GM18520 (cell line): ENCODE data around the gene KRT4.

Source experiments
- ATAC-seq: cut with Tn5 transposase; IDR thresholded peaks from one replicate; pipeline ENCODE4 v1.9.1; 2021; ENCODE audit not compliant: unreplicated experiment

The KRT4 gene

GRCh38 chr12:52794479-52795331, 19.2 kb downstream of the KRT4 start:
- ATAC-seq, result no peak

DNA sequence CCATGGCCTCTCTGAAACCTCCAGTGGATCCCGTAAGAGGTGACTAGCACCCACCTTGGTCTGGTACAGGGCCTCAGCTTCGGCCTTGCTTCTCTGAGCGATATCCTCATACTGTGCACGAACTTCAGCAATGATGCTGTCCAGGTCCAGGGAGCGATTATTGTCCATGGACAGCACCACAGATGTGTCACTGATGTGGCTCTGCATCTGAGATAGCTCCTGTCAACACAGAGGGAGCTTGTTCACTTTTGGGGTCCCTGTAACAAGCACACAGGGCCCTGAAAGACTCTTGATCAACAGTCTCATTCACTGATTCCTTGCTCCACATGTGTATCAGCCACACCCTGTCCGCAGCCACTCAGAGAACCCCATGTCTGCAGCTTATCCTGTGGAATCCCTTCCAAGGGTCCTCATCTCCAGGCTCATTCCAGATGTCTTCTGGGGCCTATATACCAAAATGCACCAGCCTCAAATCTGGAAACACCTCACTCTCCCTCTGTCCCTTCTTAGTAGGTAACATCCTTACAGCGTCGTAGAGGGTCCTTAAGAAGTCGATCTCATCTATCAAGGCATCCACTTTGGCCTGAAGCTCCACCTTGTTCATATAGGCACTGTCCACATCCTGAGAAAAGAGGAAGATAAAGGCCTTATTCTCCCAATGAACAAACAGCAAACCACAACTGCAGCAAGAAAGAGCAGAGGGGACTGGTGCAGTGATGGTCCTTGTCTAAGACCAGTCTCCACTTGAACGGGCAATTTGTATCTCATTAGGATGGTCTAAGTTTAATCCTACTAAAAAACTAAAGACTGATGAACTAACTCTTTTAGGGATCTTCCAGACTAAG, 21.5 kb downstream of the KRT4 start:
- ATAC-seq, result no peak

- ATAC-seq, result no peak
Observed at GRCh38 chr12:52791271-52792184, 22.4 kb downstream of the KRT4 start.

DNA sequence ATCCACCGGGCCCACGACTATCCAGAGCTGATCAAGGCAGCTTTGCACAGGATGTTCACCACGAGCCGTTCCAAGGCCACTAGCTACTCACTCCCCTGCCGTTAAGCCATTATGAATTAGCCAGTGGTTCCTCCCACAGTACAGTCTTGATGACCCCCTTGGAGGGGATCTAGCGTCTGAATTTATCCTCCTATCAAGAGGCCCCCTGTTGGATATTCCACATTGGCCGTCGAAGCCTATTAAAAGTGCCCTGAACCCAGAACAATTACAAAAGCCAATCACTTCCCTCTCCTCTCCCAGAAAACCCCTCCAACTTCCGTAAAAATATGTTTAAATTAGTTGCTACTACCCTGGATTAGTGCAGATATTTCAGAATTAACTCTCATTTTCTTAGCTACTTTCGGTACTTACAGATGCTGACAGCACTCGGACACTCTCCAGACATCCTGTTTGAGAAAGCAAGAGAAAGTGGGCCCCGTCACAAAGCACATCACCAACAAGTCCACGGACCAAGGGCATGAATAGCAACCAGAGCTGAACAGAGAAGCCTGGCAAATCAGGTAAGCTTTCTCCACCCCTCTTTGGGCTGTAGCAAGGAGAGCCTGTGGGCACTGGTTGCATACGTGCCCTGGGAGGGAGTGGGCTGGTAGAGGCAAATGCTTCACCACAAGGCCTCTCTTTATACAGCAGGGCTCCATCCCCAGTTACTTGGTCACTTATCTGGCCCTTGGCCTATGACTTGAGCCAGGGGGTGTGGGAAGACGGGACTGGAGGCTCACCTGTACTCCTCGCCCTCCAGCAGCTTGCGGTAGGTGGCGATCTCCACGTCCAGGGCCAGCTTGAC, 23.3 kb downstream of the KRT4 start:
- no peak for ATAC-seq

GRCh38 chr12:52789637-52790426, 24.1 kb downstream of the KRT4 start:
- no peak for ATAC-seq

DNA sequence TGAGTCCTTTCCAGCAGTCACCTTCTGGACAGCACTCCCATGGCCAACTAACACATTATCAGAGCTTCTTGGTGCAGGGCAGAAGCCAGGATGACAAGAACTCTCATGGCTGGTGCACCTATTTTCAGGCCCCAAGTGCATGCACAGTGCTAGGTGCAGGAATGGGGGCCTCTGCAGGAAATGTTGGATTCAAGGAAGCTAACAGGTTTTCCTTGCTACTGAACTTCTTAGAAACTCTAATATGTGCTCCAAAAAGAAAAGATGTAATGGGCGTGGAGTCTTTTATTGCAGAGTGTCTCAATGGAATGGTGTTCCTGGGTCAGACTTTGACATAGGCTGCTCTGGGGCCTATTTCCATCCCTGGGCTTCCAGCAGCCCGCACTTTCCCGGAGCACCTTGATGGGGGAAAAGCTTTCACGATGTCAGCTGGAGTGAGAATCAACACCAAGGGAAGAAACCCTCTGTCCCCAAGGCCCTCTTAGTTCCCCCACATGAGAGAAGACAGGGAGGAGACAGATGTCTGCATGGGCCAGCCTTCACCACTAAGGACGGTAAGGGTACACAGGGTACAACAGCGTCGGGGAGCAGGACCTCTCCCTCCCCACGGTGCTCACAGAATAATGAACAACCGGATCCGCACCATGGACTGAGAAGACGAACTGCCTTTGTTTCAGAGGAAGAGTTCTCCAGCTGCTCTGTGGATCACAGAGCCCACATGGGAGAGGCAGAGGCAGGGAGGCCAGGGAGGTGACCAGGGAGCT, 24.9 kb downstream of the KRT4 start:
- no peak for ATAC-seq

DNA sequence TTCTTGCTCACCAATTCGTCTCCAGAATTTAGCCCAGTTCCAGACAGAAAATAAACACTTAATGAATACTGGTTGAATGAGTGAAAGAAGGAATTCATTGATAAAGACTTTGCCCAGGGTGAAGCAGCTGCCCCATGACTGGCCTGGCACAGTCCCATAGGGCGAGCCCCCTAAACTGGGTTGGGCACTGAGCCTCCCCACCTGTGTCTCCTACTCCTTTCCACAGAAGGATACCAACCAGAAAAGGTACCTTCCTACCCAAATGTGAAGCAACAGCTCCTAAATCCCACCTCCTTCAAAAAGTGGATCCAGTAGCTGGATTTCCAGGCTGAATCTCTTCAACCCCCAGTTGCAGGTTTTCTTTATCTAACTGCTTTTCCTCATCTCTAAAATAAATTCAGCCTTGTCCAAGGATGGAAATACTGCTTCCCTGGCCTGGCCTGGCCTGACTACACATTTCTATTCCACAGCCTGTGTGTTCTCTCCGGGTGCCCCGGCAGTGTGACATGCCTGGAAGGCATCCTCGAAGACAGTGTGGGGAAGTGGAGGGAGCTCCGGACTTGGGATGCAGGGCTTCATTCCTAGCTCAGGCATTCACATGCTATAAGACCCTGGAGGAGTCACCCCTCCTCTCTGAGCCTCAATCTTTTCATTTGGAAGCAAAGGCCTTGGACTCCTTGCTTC, 25.6 kb downstream of the KRT4 start:
- no peak for ATAC-seq

GRCh38 chr12:52787324-52788191, 26.4 kb downstream of the KRT4 start:
- no peak for ATAC-seq

DNA sequence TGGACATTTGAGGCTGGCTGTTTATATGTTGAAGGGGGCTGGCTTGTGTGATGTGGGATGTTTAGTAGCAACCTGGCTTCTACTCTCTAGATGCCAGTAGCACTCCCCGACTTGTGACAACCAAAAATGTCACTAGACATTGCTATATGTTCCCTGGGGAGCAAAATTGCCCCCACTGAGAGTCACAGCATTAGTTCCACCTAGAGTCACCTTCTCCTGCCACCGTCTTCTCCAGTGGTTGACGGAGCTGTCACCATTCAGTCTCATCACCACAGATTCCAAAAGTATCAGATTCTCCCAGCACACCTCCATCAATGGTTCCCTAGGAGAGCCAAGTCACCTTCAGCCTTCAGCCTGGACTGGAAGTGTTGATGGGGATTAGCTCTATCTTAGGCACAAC, 29.0 kb downstream of the KRT4 start:
- ATAC-seq, result no peak

- no peak for ATAC-seq
Observed at GRCh38 chr12:52783563-52784316, 30.2 kb downstream of the KRT4 start.

- ATAC-seq, result no peak
Observed at GRCh38 chr12:52782502-52782901, 31.4 kb downstream of the KRT4 start.

DNA sequence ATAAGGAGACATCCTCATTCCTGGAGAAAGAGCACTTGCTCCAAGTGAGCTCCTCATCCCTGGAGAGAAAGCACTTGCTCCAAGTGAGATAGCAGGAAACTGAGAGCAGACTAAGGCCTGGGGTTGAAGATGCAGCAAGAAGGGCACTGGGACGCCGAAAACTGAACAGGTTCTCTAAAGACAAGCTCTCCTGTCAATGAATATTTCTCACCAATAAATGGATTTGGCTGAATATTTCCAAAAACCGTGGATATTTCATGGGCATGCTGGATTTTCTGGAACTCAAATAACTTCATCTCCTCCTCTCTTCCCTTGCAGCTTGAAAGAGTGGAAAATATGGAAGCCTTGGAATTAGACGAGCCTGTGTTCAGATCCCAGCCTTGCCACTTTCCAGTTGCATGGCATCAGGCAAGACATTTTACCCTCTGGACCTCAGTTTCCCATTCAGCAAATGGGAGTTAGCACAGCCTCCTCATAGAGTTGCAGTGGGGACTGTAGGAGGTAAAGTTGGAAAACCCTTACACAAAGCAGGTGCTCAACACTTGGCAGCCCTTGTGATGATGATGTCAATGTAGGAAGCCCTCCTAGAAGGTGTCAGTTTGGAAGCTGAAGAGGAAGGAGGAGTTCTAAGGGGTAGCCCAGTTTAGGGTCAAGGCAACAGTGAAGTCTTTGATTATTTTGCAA, 32.4 kb downstream of the KRT4 start:
- ATAC-seq, result no peak

DNA sequence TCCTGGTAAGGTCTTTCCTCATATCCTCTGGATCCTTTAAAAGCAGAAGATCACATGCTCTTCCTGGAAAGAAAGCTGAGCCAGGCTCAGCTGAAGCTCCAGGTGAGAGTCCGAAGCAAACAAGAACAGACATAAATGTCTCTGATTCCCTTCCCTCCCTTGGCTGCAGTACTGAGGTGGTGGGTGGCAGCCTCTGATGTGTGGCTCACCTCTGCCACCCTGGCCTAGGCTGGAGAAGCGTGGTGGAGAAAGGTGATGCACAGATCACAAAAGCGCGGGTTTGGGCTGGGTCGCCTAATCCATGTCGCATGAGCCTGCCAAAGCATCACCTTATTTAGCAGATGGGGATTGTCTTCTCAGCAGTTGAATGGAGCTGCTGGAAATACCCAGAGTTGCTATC, 34.0 kb downstream of the KRT4 start:
- ATAC-seq, result no peak

DNA sequence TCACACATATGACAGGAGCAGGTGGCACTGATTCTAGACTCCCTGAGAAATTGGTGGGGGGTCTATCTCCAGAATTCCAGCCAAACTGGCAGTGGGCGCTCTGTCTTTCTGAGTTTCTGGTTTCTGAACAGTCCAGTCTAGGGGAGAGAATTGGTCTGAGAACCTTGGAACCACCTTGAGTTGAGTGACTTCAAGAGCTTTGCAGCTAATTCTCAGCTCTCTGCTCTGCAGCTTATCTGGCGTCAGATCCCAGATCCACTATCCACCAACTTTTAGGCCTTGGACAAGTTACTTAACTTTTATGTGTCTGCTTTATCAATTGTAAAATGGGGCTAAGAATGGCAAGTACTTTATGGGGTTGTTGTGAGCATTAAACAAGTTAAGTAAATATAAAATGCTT, 35.1 kb downstream of the KRT4 start:
- no peak for ATAC-seq

- no peak for ATAC-seq
Observed at GRCh38 chr12:52777566-52777965, 36.4 kb downstream of the KRT4 start.

DNA sequence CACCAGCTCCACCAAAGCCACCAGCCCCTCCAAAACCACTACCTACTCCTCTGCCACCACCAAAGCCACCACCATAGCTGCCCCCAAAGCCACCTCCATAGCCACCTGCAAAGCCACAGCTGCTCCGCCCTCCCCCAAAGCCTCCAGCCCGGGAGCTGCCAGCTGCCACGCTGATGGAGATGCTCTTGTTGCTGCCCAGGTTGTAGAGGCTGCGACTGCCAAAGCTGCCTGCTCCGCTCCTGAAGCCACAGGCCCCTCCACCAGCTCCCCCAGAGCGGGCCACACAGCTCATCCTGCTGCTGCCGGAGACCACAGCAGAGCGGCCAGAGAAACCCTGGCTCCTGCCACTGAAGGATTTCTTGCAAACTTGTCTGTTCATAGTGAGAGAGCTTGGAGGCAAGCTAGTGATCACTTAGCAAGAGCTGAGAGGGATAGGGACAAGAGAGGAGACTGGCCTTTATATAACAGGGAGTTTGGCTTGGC, 37.0 kb downstream of the KRT4 start, which contains the start of gene KRT76:
Gene KRT76 (minus strand): TSS at position 433 of the 483 bp plus-strand sequence. CDS start 54 bp downstream, at position 379.
- ATAC-seq, result no peak
